HG03045 (cell line): ENCODE results near the gene IQCK.

Source experiments
- ATAC-seq: cut with Tn5 transposase; IDR thresholded peaks from one replicate; pipeline ENCODE4 v1.9.1; 2021; ENCODE audit warnings: mild to moderate bottlenecking, moderate library complexity; ENCODE audit not compliant: unreplicated experiment

IQCK gene

DNA sequence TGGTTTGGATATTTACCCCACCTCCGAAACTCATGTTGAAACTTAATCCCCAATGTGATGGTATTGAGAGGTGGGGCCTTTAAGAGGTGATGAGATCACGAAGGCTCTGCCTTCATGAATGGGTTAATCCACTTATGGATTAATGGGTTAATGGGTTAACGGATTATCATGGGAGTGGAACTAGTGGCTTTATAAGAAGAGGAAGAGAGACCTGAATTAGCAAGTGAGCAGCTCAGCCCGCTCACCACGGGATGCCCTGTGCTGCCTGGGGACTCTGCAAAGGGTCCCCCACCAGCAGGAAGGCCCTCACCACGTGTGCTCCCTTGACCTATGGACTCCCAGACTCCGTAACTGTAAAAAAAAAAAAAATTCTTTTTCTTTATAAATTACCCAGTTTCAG lies 183.1 kb downstream of the IQCK start:
- no peak for ATAC-seq

GRCh38 chr16:19907161-19907992 lies 189.3 kb downstream of the IQCK start:
- ATAC-seq: peak; percentile 71
